Fibroblast of villous mesenchyme (primary cell): ENCODE data around the gene AIFM2. TPM values are rescaled to one million over a fixed set of nuclear protein-coding genes. Genes with fewer than 3 reads are reported as not detected.

ENCODE experiments used
- DNase-seq: peaks from one replicate; pipeline ENCODE4 v3.0.0-alpha.2; 2010; ENCODE audit warnings: low read depth
- H3K4me3 ChIP-seq: 2 replicates; pipeline ENCODE4 v1.5.1; 2011; ENCODE audit warnings: low read depth, mild to moderate bottlenecking, low read length
- total RNA-seq: library from RNA; depleted of rRNA; stranded (reverse); fragments of >200 nt; gene quantifications from 2 replicates; pipeline ENCODE4 v1.2.3, GENCODE V29; 2012
- TF ChIP-seq, protein P1 (sequence below): IDR thresholded peaks from 2 replicates; pipeline ENCODE4 v1.5.1; 2012; ENCODE audit warnings: low read depth, mild to moderate bottlenecking, low read length; ENCODE audit not compliant: insufficient read depth

The AIFM2 gene
- total RNA-seq, 1 donor = 7.8 TPM

GRCh38 chr10:70094250-70094649 lies 38.4 kb downstream of the AIFM2 start:
- TF ChIP-seq, protein P1, sequence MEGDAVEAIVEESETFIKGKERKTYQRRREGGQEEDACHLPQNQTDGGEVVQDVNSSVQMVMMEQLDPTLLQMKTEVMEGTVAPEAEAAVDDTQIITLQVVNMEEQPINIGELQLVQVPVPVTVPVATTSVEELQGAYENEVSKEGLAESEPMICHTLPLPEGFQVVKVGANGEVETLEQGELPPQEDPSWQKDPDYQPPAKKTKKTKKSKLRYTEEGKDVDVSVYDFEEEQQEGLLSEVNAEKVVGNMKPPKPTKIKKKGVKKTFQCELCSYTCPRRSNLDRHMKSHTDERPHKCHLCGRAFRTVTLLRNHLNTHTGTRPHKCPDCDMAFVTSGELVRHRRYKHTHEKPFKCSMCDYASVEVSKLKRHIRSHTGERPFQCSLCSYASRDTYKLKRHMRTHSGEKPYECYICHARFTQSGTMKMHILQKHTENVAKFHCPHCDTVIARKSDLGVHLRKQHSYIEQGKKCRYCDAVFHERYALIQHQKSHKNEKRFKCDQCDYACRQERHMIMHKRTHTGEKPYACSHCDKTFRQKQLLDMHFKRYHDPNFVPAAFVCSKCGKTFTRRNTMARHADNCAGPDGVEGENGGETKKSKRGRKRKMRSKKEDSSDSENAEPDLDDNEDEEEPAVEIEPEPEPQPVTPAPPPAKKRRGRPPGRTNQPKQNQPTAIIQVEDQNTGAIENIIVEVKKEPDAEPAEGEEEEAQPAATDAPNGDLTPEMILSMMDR = no peak
- no peak overlapping the region for H3K4me3 ChIP-seq
- DNase-seq = no peak

- no peak for DNase-seq
- TF ChIP-seq, protein P1 = no peak
- no peak overlapping the region for H3K4me3 ChIP-seq
These were observed 39.2 kb downstream of the AIFM2 start for GRCh38 chr10:70093335-70093944.

DNA sequence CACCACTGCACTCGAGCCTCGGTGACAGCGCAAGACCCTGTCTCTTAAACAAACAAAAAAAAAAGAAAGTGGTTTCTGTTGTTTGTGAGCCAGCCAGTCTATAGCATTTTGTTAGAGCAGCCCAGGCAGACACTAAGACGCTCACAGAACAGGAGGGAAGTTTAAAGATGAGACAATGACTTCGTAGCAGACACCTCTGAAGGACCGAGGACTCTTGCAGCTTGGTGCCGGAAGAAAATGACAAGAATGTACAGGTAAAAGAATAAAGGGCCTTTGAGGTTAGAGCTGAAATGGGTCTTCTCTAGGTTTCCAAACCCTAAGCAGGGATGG lies 40.3 kb downstream of the AIFM2 start:
- no peak overlapping the region for H3K4me3 ChIP-seq
- TF ChIP-seq, protein P1 = no peak
- no peak for DNase-seq

DNA sequence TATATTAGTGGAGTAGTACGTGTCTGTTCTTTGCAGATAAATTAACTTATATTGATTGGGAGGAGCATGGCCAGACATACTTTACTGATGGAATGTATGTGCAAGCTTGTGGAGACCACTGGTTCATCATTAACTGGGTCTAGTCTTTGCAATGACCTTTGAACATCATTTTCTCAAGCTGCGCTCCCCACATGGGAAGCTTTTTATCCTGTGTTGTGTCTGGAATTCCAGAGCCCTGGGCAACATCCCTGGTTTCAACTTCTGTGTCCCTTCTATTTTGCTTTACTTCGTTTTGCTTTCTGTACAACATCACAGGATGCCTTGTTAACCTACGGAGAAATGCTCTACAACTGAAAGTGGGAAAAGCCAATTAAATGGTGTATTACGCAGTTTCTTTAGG lies 41.7 kb downstream of the AIFM2 start:
- TF ChIP-seq, protein P1 = no peak
- no peak overlapping the region for H3K4me3 ChIP-seq
- DNase-seq = no peak

DNA sequence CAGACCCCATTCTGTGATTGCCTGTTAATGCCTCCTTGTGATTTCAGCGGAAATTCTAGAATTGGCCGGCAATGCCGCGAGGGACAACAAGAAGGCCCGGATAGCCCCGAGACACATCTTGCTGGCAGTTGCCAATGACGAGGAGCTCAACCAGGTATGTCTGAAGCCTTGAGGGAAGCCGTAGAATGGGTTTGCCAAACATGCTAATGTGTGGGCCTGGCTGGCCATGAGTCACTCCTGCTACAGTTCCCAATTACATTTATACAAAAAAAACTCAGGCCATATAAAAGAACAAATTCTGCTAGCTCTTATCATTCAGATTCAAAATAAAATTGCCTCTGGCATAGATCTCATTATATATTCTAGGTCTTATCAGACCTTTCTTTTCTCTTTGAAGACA lies 42.6 kb downstream of the AIFM2 start:
- TF ChIP-seq, protein P1 = no peak
- H3K4me3 ChIP-seq = no peak overlapping the region
- no peak for DNase-seq

DNA sequence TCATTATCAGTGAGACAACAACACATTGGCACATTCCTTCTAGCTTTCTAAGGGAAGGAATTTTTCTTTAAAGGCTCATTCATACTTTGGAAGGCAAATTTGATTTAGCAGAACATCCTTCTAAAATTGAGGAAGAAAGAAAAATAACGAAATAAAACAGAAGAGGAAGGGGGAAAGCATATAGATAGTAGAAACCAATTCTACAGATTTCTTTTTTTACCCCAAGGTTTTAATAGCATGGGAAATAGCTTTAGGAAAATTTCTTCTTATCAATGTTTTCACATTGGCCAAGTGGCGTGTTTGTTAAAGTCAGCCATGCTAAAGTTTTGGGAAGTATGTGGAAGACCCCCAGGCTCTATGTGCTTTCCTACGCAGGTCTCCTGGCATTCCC lies 44.3 kb downstream of the AIFM2 start:
- TF ChIP-seq, protein P1 = no peak
- DNase-seq = no peak

More for the DNA sequence above, 44.3 kb downstream of the AIFM2 start:
- H3K4me3 ChIP-seq = no peak overlapping the region
